H1 (cell line): Measurements from ENCODE around the gene GLYR1. TPM values are rescaled to one million over a fixed set of nuclear protein-coding genes. Genes with fewer than 3 reads are reported as not detected.

Experiments used
- CTCF ChIA-PET: fragments of 300-600 bp; sonication (Branson Sonifier 250); formaldehyde crosslinking; loops from one replicate; lab custom pipeline; 2021; ENCODE audit not compliant: partially characterized antibody; lab: Charles Lee
- POLR2A ChIA-PET: fragments of 300-600 bp; sonication (Branson Sonifier 250); formaldehyde crosslinking; loops from one replicate; lab custom pipeline; 2021; ENCODE audit warnings: inconsistent platforms; ENCODE audit not compliant: partially characterized antibody; lab: Charles Lee
- DNase-seq, 2 experiments: peaks; one replicate each; pipeline versions ENCODE4 v3.0.0 to v3.0.0-alpha.2; 2010 to 2022; ENCODE audit warnings: low spot score in 2 of 2, low read depth in 1 of 2, mixed read lengths in 1 of 2
- FAIRE-seq: peaks from 2 replicates; lab custom pipeline; 2011; peaks lifted over from hg19 to GRCh38; lab: Jason Lieb, UNC
- H2AFZ ChIP-seq: 2 replicates; pipeline ENCODE4 v1.8.1; 2012; ENCODE audit warnings: low read length, inconsistent platforms
- H2AK5ac ChIP-seq: 2 replicates; pipeline ENCODE4 v1.6.1; 2013; ENCODE audit warnings: low read depth, low read length
- H2BK120ac ChIP-seq: replicated peaks from 2 replicates; pipeline ENCODE3; 2013; ENCODE audit warnings: low read depth, low read length, inconsistent platforms
- H2BK12ac ChIP-seq: 2 replicates; pipeline ENCODE4 v1.6.1; 2013; ENCODE audit warnings: low read depth, low read length
- H2BK15ac ChIP-seq: 2 replicates; pipeline ENCODE4 v1.6.1; 2013; ENCODE audit warnings: low read length
- H2BK20ac ChIP-seq: 2 replicates; pipeline ENCODE4 v1.6.1; 2013; ENCODE audit warnings: low read length
- H2BK5ac ChIP-seq: 2 replicates; pipeline ENCODE4 v1.6.1; 2013; ENCODE audit warnings: low read depth, low read length
- H3K14ac ChIP-seq: 2 replicates; pipeline ENCODE4 v1.6.1; 2013; ENCODE audit warnings: inconsistent platforms; ENCODE audit not compliant: insufficient read length
- H3K18ac ChIP-seq: 2 replicates; pipeline ENCODE4 v1.6.1; 2013; ENCODE audit warnings: low read length; ENCODE audit errors: extremely low read depth
- H3K23ac ChIP-seq: 2 replicates; pipeline ENCODE4 v1.6.1; 2013; ENCODE audit warnings: inconsistent platforms; ENCODE audit not compliant: insufficient read length
- H3K23me2 ChIP-seq: 2 replicates; pipeline ENCODE4 v1.6.1; 2013; ENCODE audit warnings: low read depth, low read length
- H3K27ac ChIP-seq: 2 replicates; pipeline ENCODE4 v1.6.1; 2011; ENCODE audit warnings: low read depth, low read length, inconsistent platforms
- H3K27me3 ChIP-seq, 4 experiments: replicated peaks in 1 of 4; 1 replicate in 1 of 4; 2 replicates in 3 of 4; pipeline versions ENCODE4 v1.6.1 to v1.8.1; 2011 to 2013; ENCODE audit warnings: low read length in 3 of 4, mild to moderate bottlenecking in 3 of 4, inconsistent platforms in 2 of 4, mixed read lengths in 2 of 4, moderate library complexity in 1 of 4; ENCODE audit not compliant: control insufficient read depth in 3 of 4, insufficient read depth in 3 of 4; ENCODE audit errors: extremely low read depth in 1 of 4
- H3K36me3 ChIP-seq, 4 experiments: 2 replicates each; pipeline versions ENCODE4 v1.6.1 to v1.8.1; 2011 to 2013; ENCODE audit warnings: mild to moderate bottlenecking in 4 of 4, low read length in 3 of 4, moderate library complexity in 2 of 4, control low read depth in 1 of 4, inconsistent platforms in 1 of 4; ENCODE audit not compliant: insufficient read depth in 4 of 4, control insufficient read depth in 2 of 4
- H3K4ac ChIP-seq: replicated peaks from 2 replicates; pipeline ENCODE3; 2013; ENCODE audit warnings: low read length, low read depth, mixed read lengths, inconsistent platforms; ENCODE audit not compliant: insufficient read length
- H3K4me1 ChIP-seq, 4 experiments: replicated peaks in 1 of 4; 1 replicate in 1 of 4; 2 replicates in 3 of 4; pipeline versions ENCODE4 v1.6.1 to v1.8.1; 2011 to 2013; ENCODE audit warnings: low read length in 3 of 4, inconsistent platforms in 2 of 4, mixed read lengths in 1 of 4; ENCODE audit not compliant: insufficient read depth in 4 of 4, control insufficient read depth in 3 of 4
- H3K4me2 ChIP-seq, 2 experiments: 2 replicates each; pipeline versions ENCODE4 v1.6.1 to v1.8.1; 2011 to 2013; ENCODE audit warnings: low read depth in 2 of 2, low read length in 2 of 2, control low read depth in 1 of 2, inconsistent platforms in 1 of 2, mild to moderate bottlenecking in 1 of 2; ENCODE audit not compliant: insufficient read depth in 1 of 2
- H3K4me3 ChIP-seq, 4 experiments: fragments of 200-600, 300-600 bp in 1 of 4; sonication (generic), shearing (Covaris generic), sonication (Bioruptor Twin) in 1 of 4; 2 replicates each; pipeline versions ENCODE4 v1.5.1 to v1.8.1; 2011 to 2016; ENCODE audit warnings: low read length in 4 of 4, low read depth in 3 of 4, control low read depth in 2 of 4, inconsistent platforms in 2 of 4, mild to moderate bottlenecking in 2 of 4, mixed read lengths in 1 of 4, moderate library complexity in 1 of 4; ENCODE audit not compliant: insufficient read depth in 2 of 4; ENCODE audit errors: extremely low read depth in 1 of 4
- H3K56ac ChIP-seq: replicated peaks from 2 replicates; pipeline ENCODE3; 2013; ENCODE audit warnings: low read depth, mild to moderate bottlenecking, mixed read lengths, low read length, inconsistent platforms; ENCODE audit not compliant: insufficient read length
- H3K79me1 ChIP-seq: 2 replicates; pipeline ENCODE4 v1.6.1; 2013; ENCODE audit warnings: low read depth, low read length, control low read depth
- H3K79me2 ChIP-seq, 2 experiments: 2 replicates each; pipeline versions ENCODE4 v1.6.1 to v1.8.1; 2012 to 2013; ENCODE audit warnings: low read length in 2 of 2, mild to moderate bottlenecking in 2 of 2, inconsistent platforms in 1 of 2; ENCODE audit not compliant: insufficient read depth in 2 of 2, control insufficient read depth in 1 of 2
- H3K9ac ChIP-seq, 4 experiments: replicated peaks in 1 of 4; 1 replicate in 1 of 4; 2 replicates in 3 of 4; pipeline versions ENCODE4 v1.6.1 to v1.8.1; 2011 to 2013; ENCODE audit warnings: low read depth in 3 of 4, low read length in 3 of 4, control low read depth in 2 of 4, mild to moderate bottlenecking in 2 of 4, moderate library complexity in 2 of 4, inconsistent platforms in 1 of 4; ENCODE audit errors: extremely low read depth in 1 of 4
- H3K9me3 ChIP-seq, 2 experiments: 2 replicates each; pipeline versions ENCODE4 v1.6.1 to v1.8.1; 2012 to 2013; ENCODE audit warnings: mild to moderate bottlenecking in 2 of 2, moderate library complexity in 2 of 2, control low read depth in 1 of 2, inconsistent platforms in 1 of 2, low read depth in 1 of 2, low read length in 1 of 2, mixed read lengths in 1 of 2; ENCODE audit not compliant: insufficient read depth in 2 of 2
- H4K20me1 ChIP-seq, 2 experiments: replicated peaks in 1 of 2; 2 replicates each; pipeline versions ENCODE3 to v1.8.1; 2011 to 2013; ENCODE audit warnings: inconsistent platforms in 2 of 2, low read length in 2 of 2, mild to moderate bottlenecking in 1 of 2; ENCODE audit not compliant: insufficient read depth in 2 of 2, control insufficient read depth in 1 of 2
- H4K5ac ChIP-seq: 2 replicates; pipeline ENCODE4 v1.6.1; 2013; ENCODE audit warnings: low read length, low read depth, mixed read lengths, inconsistent platforms; ENCODE audit not compliant: insufficient read length
- H4K8ac ChIP-seq: 2 replicates; pipeline ENCODE4 v1.8.0; 2013; ENCODE audit warnings: mild to moderate bottlenecking, moderate library complexity, low read length, inconsistent platforms; ENCODE audit not compliant: insufficient read depth; ENCODE audit errors: extremely low read depth
- H4K91ac ChIP-seq: replicated peaks from 2 replicates; pipeline ENCODE3; 2013; ENCODE audit warnings: low read length, mixed read lengths, inconsistent platforms; ENCODE audit not compliant: insufficient read length
- CBX8 ChIP-seq: fragments of 300-800, 300-1000 bp; sonication (generic); IDR thresholded peaks from 2 replicates; pipeline ENCODE4 v1.7.1; 2016; ENCODE audit warnings: low read depth, low read length, borderline replicate concordance
- CHD1 ChIP-seq: IDR thresholded peaks from 2 replicates; pipeline ENCODE4 v1.6.1; 2012; ENCODE audit warnings: low read depth, low read length, improper control_type of control experiment
- EZH2 ChIP-seq: fragments of 200-600 bp; sonication (generic); IDR thresholded peaks from 2 replicates; pipeline ENCODE4 v1.7.1; 2012; ENCODE audit warnings: low read depth, mild to moderate bottlenecking, moderate library complexity, low read length, inconsistent platforms; ENCODE audit not compliant: severe bottlenecking
- JUND ChIP-seq: IDR thresholded peaks from 2 replicates; pipeline ENCODE4 v1.6.1; 2011; ENCODE audit warnings: mild to moderate bottlenecking, improper control_type of control experiment, low read length
- RXRA ChIP-seq: IDR thresholded peaks from 2 replicates; pipeline ENCODE4 v1.6.1; 2011; ENCODE audit warnings: low read depth, mild to moderate bottlenecking, low read length, moderate library complexity; ENCODE audit not compliant: insufficient read depth
- SIRT6 ChIP-seq: IDR thresholded peaks from one replicate; pipeline ENCODE4 v1.7.1; 2012; ENCODE audit warnings: low read length, inconsistent platforms
- SP1 ChIP-seq: IDR thresholded peaks from 2 replicates; pipeline ENCODE4 v1.6.1; 2011; ENCODE audit warnings: low read depth, low read length
- ZNF274 ChIP-seq: IDR thresholded peaks from 2 replicates; pipeline ENCODE4 v1.7.0; 2012; ENCODE audit warnings: low read length, borderline replicate concordance; ENCODE audit errors: extremely low read depth
- WGBS, 2 experiments: shearing (Covaris generic) in 1 of 2; methylation state at CpG; one replicate each; pipeline versions ENCODE4 v1.1.6 to v1.1.7; 2013 to 2015; ENCODE audit warnings: low lambda C conversion rate in 2 of 2, mixed read lengths in 2 of 2, inconsistent platforms in 1 of 2, low coverage in 1 of 2, missing lambda C conversion rate in 1 of 2; ENCODE audit not compliant: insufficient replicate concordance in 2 of 2, insufficient coverage in 1 of 2, insufficient read length in 1 of 2; ENCODE audit errors: extremely low coverage in 1 of 2, missing lambda C conversion rate in 1 of 2; 5-methylcytosine and 5-hydroxymethylcytosine counted together
- polyA plus RNA-seq, 7 experiments: library from polyadenylated mRNA; depleted of rRNA in 3 of 7; stranded (reverse) in 5 of 7; unstranded in 2 of 7; fragments of >200 nt in 5 of 7; fragments of 200-250 nt in 2 of 7; gene quantifications; 1 replicate in 5 of 7; 2 replicates in 1 of 7; 4 replicates in 1 of 7; pipeline versions ENCODE4 v1.2.1 to v1.2.3, GENCODE V29; 2011 to 2013; ENCODE audit warnings: missing spikeins in 2 of 7, mixed read lengths in 2 of 7
- total RNA-seq: library from RNA; stranded (reverse); fragmentation: NEBNext Ultra II Directional; extraction: Animal tissue kit (Norgen Biotek cat#: 25700); gene quantifications from 2 replicates; pipeline ENCODE4 v1.2.1, GENCODE V29; 2021
- TF ChIP-seq, protein P1 (sequence below), 3 experiments: IDR thresholded peaks; 1 replicate in 2 of 3; 2 replicates in 1 of 3; pipeline versions ENCODE4 v1.5.1 to v1.6.1; 2011; ENCODE audit warnings: low read length in 3 of 3, mild to moderate bottlenecking in 3 of 3, inconsistent platforms in 2 of 3, low read depth in 1 of 3, moderate library complexity in 1 of 3; ENCODE audit not compliant: insufficient read depth in 1 of 3; ENCODE audit errors: control extremely low read depth in 1 of 3

Gene GLYR1
- total and polyA plus RNA-seq, 2 of the 8 experiments (the other 6 are each of a cell fraction or from before 2014, with no cell fraction given), result 50.2 to 115 TPM

DNA sequence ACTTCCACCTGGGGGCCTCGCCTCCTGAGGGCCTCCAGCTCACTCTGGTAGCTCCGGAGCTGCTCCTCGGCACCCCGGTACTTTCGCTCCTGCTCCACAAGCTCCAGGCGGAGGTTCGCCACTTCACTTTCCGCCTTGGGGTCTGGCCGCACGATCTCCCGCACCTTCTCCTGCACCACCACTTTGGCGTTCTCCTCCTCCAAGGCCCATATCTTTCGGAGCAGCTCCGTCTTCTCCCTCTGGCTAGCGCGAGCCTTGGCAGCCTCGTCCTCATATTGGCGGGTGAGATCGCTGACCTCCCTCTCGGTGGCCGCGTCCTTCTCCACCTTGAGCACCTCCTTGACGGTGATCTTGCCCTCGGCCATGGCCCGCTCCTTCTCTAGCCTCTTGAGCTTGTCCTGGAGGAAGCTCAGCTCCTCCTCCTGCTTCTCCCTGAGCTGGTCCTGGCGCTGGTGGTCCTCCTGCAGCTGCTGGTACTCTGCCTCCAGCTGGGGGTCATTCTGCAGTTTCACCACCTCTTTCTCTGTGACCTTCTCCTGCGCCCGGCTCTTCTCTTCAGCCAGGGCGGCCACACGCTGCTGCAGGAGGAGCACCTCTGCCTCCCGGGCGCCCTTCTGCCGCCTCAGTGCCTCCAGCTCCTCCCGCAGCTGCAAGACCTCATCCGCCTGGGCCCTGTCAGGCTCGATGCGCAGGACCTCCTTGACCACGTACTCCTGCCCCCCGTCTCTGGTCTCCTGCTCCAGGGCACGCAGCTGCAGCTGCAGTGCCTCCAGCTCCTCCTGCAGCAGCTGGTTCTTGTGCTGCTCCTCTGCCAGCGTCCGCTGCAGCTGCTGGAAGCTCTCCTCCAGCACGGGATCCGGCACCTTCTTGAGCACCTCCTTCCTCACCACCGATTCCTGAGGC is 38.1 kb upstream of the GLYR1 start:
- no peaks in the 10 kb centered on the region for H3K4me1 ChIP-seq
- no peak overlapping the region for H3K56ac ChIP-seq
- H3K23ac ChIP-seq, result no peak overlapping the region
- H2BK20ac ChIP-seq, result no peak overlapping the region
- H3K79me2 ChIP-seq, result no peaks in the 10 kb centered on the region
- no peak overlapping the region for H3K27ac ChIP-seq
- FAIRE-seq (no peak), DNase-seq (no peak)
- no peak overlapping the region for H3K9ac ChIP-seq
- no peak overlapping the region for H4K8ac ChIP-seq
- CTCF ChIA-PET, result interaction anchor here (0.8 to 2.6 kb wide), 9 partner anchors 17 to 70 kb away, joined by 3 to 9 read pairs (median 3); no protein-coding TSS in a partner anchor
- no peak overlapping the region for H2AFZ ChIP-seq
- no peaks in the 10 kb centered on the region for H3K9me3 ChIP-seq
- no peak overlapping the region for H3K4me2 ChIP-seq
- no peak overlapping the region for H3K18ac ChIP-seq
- no peaks in the 10 kb centered on the region for H3K23me2 ChIP-seq
- no peaks in the 10 kb centered on the region for H3K27me3 ChIP-seq
- H2BK12ac ChIP-seq, result no peak overlapping the region
- no peaks in the 10 kb centered on the region for H3K79me1 ChIP-seq
- no peak overlapping the region for H3K14ac ChIP-seq
- no peak overlapping the region for H4K5ac ChIP-seq
- H2AK5ac ChIP-seq, result no peak overlapping the region
- no peak overlapping the region for H2BK15ac ChIP-seq
- POLR2A ChIA-PET, result interaction anchor here (0.8 to 2.6 kb wide), 9 partner anchors 10 to 191 kb away, joined by 3 to 9 read pairs (median 4); no protein-coding TSS in a partner anchor
- no peak overlapping the region for H4K91ac ChIP-seq
- no peak overlapping the region for H3K4ac ChIP-seq
- no peak overlapping the region; the same call in 1 of the 2 replicates for H2BK5ac ChIP-seq
- H4K20me1 ChIP-seq, result peaks cover 3 to 6% of the 10 kb centered on the region in 2 experiments
- 96% methylated on average over 45 of the region's 45 CpGs; no CpG with 5 or more reads in 1 of the 2 experiments for WGBS, 2 experiments
- no peak overlapping the region for H2BK120ac ChIP-seq
- no peak overlapping the region for H3K4me3 ChIP-seq
- H3K36me3 ChIP-seq, result peaks cover 15 to 80% (median 54%) of the 10 kb centered on the region in 4 experiments
- TF ChIP-seq CHD1 (no peak), ZNF274 (no peak), SP1 (no peak), RXRA (no peak), SIRT6 (no peak), JUND (no peak), EZH2 (no peak), CBX8 (no peak)
- TF ChIP-seq, protein P1, sequence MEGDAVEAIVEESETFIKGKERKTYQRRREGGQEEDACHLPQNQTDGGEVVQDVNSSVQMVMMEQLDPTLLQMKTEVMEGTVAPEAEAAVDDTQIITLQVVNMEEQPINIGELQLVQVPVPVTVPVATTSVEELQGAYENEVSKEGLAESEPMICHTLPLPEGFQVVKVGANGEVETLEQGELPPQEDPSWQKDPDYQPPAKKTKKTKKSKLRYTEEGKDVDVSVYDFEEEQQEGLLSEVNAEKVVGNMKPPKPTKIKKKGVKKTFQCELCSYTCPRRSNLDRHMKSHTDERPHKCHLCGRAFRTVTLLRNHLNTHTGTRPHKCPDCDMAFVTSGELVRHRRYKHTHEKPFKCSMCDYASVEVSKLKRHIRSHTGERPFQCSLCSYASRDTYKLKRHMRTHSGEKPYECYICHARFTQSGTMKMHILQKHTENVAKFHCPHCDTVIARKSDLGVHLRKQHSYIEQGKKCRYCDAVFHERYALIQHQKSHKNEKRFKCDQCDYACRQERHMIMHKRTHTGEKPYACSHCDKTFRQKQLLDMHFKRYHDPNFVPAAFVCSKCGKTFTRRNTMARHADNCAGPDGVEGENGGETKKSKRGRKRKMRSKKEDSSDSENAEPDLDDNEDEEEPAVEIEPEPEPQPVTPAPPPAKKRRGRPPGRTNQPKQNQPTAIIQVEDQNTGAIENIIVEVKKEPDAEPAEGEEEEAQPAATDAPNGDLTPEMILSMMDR (IDR thresholded peaks at IDR 0.05; ENCODE audit: control extremely low read depth in 1 of 3, insufficient read depth in 1 of 3, low read depth in 1 of 3, low read length in 3 of 3), result no peak
